GM19351 (cell line): ENCODE measurements around the gene ATP2A3.
"Not testable (repeated sequence)": the region's sequence is repeated elsewhere in the genome, so short reads cannot be mapped to it uniquely, and the experiment has no call there.

ENCODE experiments used
- ATAC-seq: cut with Tn5 transposase; IDR thresholded peaks from one replicate; pipeline ENCODE4 v1.9.1; 2021; ENCODE audit warnings: mild to moderate bottlenecking, moderate library complexity; ENCODE audit not compliant: unreplicated experiment

ATP2A3 gene

GRCh38 chr17:3992370-3992769 lies 28.1 kb upstream of the ATP2A3 start:
- ATAC-seq = no peak

GRCh38 chr17:3991699-3992098 lies 27.5 kb upstream of the ATP2A3 start:
- ATAC-seq = not testable (repeated sequence)

- no peak for ATAC-seq
Observed at GRCh38 chr17:3990386-3991127, 26.3 kb upstream of the ATP2A3 start.

DNA sequence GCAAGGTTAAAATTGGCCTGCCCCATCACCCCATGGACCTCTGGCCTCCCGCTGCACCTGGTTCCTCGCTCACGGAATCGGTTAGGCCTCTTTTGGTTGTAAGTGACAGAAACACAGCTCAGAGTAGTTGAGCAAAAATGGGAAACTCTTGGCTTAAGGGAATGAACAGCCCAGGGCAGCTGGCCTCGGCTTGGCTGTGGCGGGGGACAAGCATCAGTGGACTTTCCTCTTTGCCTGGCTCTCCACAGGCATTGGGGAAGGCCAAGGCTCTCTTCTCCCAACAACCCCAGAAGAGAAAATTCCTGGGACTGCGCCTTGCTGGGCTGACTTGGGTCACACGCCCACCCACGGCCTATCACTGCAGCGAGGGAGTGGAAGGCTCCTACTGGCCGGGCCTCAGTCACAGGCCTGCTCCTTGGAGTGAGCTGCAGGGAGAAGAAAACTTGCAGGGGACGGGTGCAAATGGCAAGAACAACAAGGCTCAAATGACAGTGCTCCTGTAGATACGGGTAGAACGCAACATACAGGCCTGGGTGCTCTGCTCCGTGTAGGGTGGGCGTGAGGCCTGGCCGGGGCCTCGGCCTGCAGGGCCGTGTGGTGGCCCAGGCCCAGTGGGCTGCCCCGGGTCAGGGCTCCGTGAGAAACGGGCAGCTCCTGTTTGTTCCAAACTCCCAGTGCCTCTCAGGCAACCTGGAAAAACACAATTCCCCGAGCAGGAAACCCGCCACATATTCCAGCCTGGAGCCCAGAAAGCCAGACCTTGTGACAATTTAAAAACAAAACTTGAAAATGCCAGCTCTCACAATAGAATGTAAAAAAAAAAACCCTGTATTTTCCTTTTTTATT lies 25.0 kb upstream of the ATP2A3 start:
- no peak for ATAC-seq

- ATAC-seq = no peak
Observed at GRCh38 chr17:3988297-3989040, 24.2 kb upstream of the ATP2A3 start.

GRCh38 chr17:3986939-3987335 lies 22.7 kb upstream of the ATP2A3 start:
- ATAC-seq = no peak

- ATAC-seq = no peak
Observed at GRCh38 chr17:3986270-3986938, 22.2 kb upstream of the ATP2A3 start.

DNA sequence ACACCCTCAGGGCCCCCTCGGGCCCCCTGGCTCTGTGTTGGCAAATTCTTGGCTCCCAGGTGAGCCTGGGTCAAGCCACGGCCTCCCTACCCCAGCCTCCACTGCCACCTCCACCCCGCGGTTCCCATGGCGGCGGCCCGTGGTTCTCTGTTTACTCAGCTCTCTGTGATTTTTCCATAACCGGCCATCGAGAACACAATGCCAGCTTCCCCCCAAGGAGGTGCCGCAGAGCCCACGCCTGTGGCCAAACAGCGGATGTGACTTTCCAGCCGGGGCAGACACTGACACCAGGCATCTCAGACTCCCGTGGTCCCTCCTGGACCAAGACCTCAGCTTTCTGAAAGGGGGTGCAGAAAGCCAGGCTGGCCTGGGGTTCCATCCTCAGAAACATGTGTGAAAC lies 21.6 kb upstream of the ATP2A3 start:
- ATAC-seq = no peak

DNA sequence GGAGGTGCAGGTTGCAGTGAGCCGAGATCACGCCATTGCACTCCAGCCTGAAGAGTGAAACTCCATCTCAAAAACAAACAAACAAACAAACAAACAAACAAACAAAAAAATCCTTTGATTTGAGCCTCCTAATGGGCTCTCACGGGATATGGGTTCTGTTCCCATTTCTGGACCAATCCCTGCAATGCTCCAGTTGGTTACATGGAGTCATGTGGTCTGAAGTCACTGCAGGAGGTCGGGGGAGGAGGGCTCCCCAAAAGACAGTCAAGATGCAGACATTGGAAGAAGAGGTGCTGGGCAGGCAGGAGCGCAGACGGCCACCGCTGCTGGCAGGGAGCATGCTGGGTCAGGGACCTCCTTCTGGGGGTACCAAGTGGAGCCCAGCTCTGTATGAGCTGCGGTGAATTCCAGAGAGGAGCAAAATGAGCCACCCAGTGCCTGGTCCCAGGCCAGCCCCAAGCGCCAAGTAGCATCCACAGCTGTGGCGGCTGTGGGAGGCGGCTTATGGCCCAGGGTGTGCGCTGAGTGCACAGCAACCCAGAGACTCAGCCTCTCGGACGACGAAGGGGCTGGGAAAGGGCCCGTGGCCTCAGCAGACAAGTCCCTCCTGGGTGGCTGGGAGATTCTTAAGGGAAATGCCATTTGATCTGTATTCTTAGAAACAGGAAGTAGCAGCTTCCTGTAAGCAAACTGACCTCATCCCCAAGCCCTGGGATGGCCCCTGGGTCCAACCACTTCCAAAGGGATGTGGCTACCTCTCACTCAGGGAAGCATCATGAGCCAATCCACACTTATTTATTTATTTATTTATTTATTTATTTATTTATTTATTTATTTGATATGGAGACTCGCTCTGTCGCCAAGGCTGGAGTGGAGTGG lies 19.6 kb upstream of the ATP2A3 start:
- no peak for ATAC-seq

GRCh38 chr17:3982541-3983017 lies 18.3 kb upstream of the ATP2A3 start:
- ATAC-seq = no peak

DNA sequence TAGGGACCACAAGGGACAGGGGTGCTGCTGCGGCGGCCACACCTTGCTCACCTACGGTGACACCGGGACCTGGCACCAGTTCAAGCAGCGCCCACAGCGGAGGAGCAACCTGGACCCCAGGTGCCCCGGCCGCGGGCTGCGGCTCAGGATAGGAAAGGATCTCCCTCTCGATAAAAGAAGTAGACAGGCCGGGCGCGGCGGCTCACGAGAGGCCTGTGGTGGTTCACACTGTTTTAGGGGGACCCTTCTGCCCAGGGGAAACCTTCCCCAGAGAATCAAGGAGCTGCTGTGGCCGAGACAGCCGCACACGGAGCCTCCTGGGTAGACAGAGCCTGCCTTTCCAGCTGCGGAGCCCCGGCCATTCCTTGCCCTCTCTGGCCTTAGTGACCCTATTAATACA lies 17.9 kb upstream of the ATP2A3 start:
- no peak for ATAC-seq

DNA sequence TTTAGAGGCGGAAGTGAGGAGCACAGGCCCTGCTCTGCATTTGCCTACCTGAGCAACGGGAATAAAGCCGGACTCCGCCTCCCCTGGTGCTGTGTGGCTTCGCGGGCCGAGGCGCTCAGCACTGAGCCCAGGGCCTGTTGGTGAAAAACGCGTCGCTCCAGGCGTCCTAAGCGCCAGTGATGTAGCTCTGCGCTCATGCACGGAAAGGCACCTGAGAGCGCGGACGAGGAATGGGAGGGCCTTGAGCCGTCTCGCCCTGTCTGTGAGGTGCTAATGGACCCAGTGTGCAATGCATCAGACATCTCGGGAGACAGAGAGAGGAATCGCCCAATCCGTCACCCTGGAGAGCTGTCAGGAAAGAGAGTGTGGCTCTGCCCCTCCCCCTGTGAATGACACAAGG lies 17.2 kb upstream of the ATP2A3 start:
- ATAC-seq = no peak

- ATAC-seq = no peak
Observed at GRCh38 chr17:3980381-3981014, 16.3 kb upstream of the ATP2A3 start.

GRCh38 chr17:3979290-3979611 lies 15.0 kb upstream of the ATP2A3 start:
- no peak for ATAC-seq

GRCh38 chr17:3978421-3979289 lies 14.4 kb upstream of the ATP2A3 start:
- ATAC-seq = no peak

- ATAC-seq = no peak
Observed at GRCh38 chr17:3977387-3977786, 13.2 kb upstream of the ATP2A3 start.

GRCh38 chr17:3976675-3977171 lies 12.5 kb upstream of the ATP2A3 start:
- no peak for ATAC-seq

- ATAC-seq = no peak
Observed at GRCh38 chr17:3974980-3975379, 10.7 kb upstream of the ATP2A3 start.
